BLaER1 treated with 17β-estradiol and CSF1 and Interleukin-3, amounts not matched to agents 10 nM and 100 nM (cell line): ENCODE measurements around the gene PPP6R2.

Source experiments
- H3K27ac ChIP-seq, 11 experiments: shearing (Covaris generic); formaldehyde crosslinking; 2 replicates each; pipeline ENCODE4 v1.8.1; 2022
- H3K27me3 ChIP-seq, 11 experiments: shearing (Covaris generic); formaldehyde crosslinking; 2 replicates each; pipeline ENCODE4 v1.8.1; 2022
- H3K36me3 ChIP-seq, 11 experiments: shearing (Covaris generic); formaldehyde crosslinking; 2 replicates each; pipeline ENCODE4 v1.8.1; 2022
- H3K4me1 ChIP-seq, 10 experiments: shearing (Covaris generic); formaldehyde crosslinking; 2 replicates each; pipeline ENCODE4 v1.8.1; 2022
- H3K4me2 ChIP-seq, 11 experiments: shearing (Covaris generic); formaldehyde crosslinking; 2 replicates each; pipeline ENCODE4 v1.8.1; 2022
- H3K4me3 ChIP-seq, 10 experiments: shearing (Covaris generic); formaldehyde crosslinking; 2 replicates each; pipeline ENCODE4 v1.8.1; 2022
- H3K9ac ChIP-seq, 11 experiments: shearing (Covaris generic); formaldehyde crosslinking; 2 replicates each; pipeline ENCODE4 v1.8.1; 2022
- H3K9me3 ChIP-seq, 11 experiments: shearing (Covaris generic); formaldehyde crosslinking; replicated peaks in 1 of 11; 2 replicates each; pipeline ENCODE4 v1.8.1; 2022
- H4K20me1 ChIP-seq, 11 experiments: shearing (Covaris generic); formaldehyde crosslinking; 2 replicates each; pipeline ENCODE4 v1.8.1; 2022
- Cebpa-rat ChIP-seq, 11 experiments: shearing (Covaris generic); IDR thresholded peaks; 2 replicates each; pipeline ENCODE4 v1.8.1; 2022

The PPP6R2 gene

DNA sequence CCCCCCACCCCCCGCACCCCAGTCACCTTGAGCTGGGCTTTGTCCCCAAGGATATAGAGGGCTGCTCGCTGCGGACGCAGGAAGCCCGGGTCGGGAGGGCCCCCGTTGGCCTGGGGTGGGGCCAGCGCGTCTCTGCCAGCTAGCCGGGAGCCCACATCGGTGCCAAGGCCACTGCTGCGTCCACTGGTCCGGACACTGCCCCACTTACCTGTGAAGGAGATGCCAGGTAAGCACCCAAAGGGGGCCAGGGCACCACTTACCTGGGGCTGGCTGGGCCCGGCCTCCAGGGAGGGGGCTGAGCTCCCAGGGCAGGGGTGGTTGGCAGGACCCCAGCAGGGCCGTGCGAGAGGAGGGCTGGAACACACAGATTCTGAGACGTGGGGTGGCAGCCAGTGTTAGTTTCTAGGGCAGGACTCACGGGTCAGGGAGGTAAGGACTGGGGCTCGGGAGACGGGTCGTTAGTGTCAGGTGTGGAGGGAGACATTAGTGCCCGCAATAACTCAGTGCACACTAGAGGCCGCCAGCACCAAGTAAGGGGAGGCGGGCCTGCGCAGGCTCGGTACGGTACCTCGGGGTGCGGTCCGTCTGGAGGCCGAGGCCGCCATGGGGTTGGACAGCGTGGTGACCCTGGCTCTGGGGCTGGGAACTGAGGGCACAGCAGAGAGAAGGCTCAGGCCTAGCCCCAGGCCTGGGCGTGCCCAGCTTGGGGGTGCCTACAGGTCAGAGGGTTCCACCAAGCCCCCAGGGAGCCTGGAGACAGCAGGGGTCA lies 113.5 kb downstream of the PPP6R2 start:
- Histone ChIP-seq H3K9me3 (no peaks in the 10 kb centered on the region), H4K20me1 (peaks cover 0 to 96% (median 53%) of the 10 kb centered on the region in 11 experiments; a peak in 18 of 22 replicates), H3K4me1 (peaks cover 0 to 20% (median 6%) of the 10 kb centered on the region in 10 experiments; a peak in 9 of 20 replicates), H3K4me2 (no peak overlapping the region), H3K27ac (no peak overlapping the region), H3K36me3 (peaks cover 80 to 99% (median 92%) of the 10 kb centered on the region in 11 experiments), H3K27me3 (no peaks in the 10 kb centered on the region), H3K4me3 (no peak overlapping the region), H3K9ac (no peak overlapping the region)
- no peak for TF ChIP-seq Cebpa-rat (IDR thresholded peaks at IDR 0.05)

DNA sequence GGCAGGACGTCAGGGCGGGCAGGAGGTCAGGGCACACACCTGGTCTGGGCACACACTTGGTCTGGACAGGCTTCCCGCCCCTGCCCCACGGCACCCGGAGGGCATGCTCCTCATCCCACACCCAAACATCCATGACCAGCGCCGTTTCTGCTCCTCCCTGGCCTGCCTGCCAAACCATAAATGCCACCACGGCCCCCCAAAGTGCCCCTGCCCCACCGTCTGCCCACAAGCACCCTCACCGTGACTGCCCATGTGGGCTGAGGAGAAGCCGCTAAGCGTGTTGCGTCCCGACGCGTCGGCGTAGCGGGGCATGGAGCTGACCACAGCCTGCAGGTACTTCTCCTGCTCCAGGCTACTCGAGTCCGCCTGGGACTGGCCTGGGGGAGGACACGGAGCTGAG lies 115.9 kb downstream of the PPP6R2 start:
- peaks cover 0 to 2% (median 0%) of the 10 kb centered on the region in 10 experiments; a peak in 4 of 20 replicates for H3K4me1 ChIP-seq
- no peak for TF ChIP-seq Cebpa-rat (IDR thresholded peaks at IDR 0.05)
- no peaks in the 10 kb centered on the region for H3K27me3 ChIP-seq
- H3K36me3 ChIP-seq: peaks cover 93 to 99% (median 98%) of the 10 kb centered on the region in 11 experiments
- H3K4me2 ChIP-seq: no peak overlapping the region
- no peak overlapping the region for H3K4me3 ChIP-seq
- H3K9ac ChIP-seq: no peak overlapping the region
- no peak overlapping the region for H3K27ac ChIP-seq
- H3K9me3 ChIP-seq: no peaks in the 10 kb centered on the region
- H4K20me1 ChIP-seq: peaks cover 0 to 97% (median 62%) of the 10 kb centered on the region in 11 experiments; a peak in 19 of 22 replicates

DNA sequence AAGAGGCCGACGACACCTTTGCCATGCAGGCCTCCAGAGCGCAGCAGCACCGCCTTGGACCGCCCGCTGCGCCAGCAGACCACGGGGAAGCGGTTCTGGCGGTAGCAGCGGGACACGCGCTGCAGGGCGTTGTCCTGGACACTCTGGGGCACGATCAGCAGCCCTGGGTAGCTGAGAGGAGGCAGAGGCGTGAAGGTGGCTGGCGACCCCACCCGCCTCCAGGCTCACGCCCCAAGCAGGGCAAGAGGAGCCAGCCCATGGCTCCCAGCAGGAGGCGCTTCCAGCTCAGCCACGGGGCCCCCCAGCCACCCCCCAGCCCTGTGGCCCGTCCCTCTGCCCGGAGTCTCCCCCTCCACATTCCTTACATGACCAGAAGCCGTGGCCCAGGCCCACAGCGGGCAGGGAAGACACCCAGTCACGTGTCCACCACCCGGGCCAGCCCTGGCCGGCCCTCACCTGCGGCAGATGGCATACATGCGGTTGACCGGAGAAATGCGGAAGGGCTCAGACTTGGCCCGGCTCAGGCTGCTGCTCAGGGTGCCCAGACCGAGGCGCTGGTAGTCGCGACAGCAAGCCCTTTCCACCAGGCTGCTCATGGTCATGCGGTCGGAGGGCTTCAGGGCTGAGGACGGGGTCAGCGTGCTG lies 116.5 kb downstream of the PPP6R2 start:
- H3K4me3 ChIP-seq: no peak overlapping the region
- TF ChIP-seq Cebpa-rat (IDR thresholded peaks at IDR 0.05): no peak
- no peak overlapping the region for H3K9ac ChIP-seq
- H3K27ac ChIP-seq: no peak overlapping the region
- H4K20me1 ChIP-seq: peaks cover 0 to 97% (median 62%) of the 10 kb centered on the region in 11 experiments; a peak in 19 of 22 replicates
- peaks cover 93 to 99% (median 98%) of the 10 kb centered on the region in 11 experiments for H3K36me3 ChIP-seq
- H3K4me2 ChIP-seq: no peak overlapping the region
- H3K27me3 ChIP-seq: no peaks in the 10 kb centered on the region
- no peaks in the 10 kb centered on the region for H3K4me1 ChIP-seq
- no peaks in the 10 kb centered on the region for H3K9me3 ChIP-seq

DNA sequence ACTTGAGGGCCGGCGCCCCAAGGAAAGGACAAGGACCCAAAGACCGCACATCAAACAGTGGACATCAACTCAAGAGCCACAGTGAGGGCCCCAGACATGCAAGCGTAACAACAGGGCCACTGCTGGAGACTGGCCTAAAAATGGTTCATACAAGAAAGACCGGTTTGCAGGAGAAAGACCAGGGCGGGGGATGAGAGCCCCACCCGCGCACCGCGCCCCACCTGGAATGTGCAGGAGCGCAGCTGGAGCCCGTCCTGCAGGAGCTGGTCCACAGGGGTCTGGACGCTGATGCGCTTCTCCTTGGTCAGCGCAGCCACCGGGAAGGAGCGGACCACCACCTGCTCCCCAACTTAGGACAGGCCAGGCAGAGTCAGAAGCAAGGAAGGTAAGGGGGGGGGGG lies 117.8 kb downstream of the PPP6R2 start:
- no peaks in the 10 kb centered on the region; a peak in 3 of 20 replicates for H3K4me1 ChIP-seq
- no peak overlapping the region for H3K4me2 ChIP-seq
- H3K36me3 ChIP-seq: peaks cover 93 to 99% (median 98%) of the 10 kb centered on the region in 11 experiments

DNA sequence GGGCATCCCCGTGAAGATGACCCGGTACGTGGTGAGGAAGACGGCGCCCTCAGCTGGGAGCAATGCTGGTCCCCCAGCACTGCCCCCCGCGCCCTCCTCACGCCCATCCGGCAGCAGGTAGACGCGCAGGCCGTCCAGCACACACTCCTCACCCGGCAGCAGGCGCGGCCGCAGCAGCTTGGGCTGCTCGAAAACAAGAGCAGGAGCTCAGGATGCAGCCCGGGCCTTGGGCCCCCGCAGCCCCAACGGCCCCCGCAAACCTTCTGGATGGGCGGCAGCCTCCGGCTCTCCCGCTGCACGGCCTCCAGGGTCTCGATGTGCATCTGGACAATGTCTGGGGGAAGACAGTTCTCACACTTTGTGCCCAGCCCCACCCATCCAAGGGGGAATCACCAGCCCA lies 118.4 kb downstream of the PPP6R2 start:
- no peak overlapping the region for H3K4me2 ChIP-seq
- no peak overlapping the region for H3K27ac ChIP-seq
- H4K20me1 ChIP-seq: peaks cover 6 to 100% (median 75%) of the 10 kb centered on the region in 11 experiments; a peak in 20 of 22 replicates
- H3K9ac ChIP-seq: no peak overlapping the region
- no peak for TF ChIP-seq Cebpa-rat (IDR thresholded peaks at IDR 0.05)
- no peaks in the 10 kb centered on the region for H3K27me3 ChIP-seq
- H3K4me3 ChIP-seq: no peak overlapping the region
- H3K36me3 ChIP-seq: peaks cover 96 to 100% (median 99%) of the 10 kb centered on the region in 11 experiments
- peaks cover 0 to 4% (median 3%) of the 10 kb centered on the region in 10 experiments; a peak in 14 of 20 replicates for H3K4me1 ChIP-seq
- H3K9me3 ChIP-seq: no peaks in the 10 kb centered on the region

More for the DNA sequence above, 117.8 kb downstream of the PPP6R2 start:
- peaks cover under 1 to 97% (median 69%) of the 10 kb centered on the region in 11 experiments; a peak in 20 of 22 replicates for H4K20me1 ChIP-seq
- H3K27me3 ChIP-seq: no peaks in the 10 kb centered on the region
- no peak overlapping the region for H3K27ac ChIP-seq
- H3K4me3 ChIP-seq: no peak overlapping the region
- H3K9ac ChIP-seq: no peak overlapping the region
- no peak for TF ChIP-seq Cebpa-rat (IDR thresholded peaks at IDR 0.05)
- H3K9me3 ChIP-seq: no peaks in the 10 kb centered on the region

DNA sequence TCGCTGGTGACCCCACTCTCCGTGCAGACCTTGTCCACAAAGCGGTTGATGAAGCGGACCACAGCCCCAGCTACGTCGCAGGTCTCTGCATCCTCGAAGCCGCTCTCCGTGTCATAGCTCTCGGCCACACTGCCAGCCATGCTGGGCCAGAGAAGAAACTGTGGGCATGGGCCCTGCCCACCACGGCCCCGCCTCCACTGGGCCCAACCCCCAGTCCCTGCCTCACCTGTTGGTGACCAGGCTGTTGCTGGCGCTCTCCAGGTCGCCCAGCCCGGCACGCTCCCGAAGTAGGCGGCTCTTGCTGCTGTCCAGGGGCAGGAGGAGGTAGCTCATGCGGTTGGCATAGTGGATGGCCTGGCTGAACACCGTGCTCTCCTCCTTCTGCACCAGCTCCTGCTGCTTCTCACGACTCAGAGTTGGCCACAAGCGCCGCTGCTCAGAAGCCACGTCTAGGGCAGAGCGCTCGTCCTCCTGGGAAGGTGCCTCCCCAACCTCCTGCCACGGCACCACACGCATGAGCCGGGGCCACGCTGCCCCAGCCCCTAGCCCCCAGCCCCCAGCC lies 118.9 kb downstream of the PPP6R2 start:
- H3K4me3 ChIP-seq: no peak overlapping the region
- no peak for TF ChIP-seq Cebpa-rat (IDR thresholded peaks at IDR 0.05)
- no peaks in the 10 kb centered on the region for H3K9me3 ChIP-seq
- H4K20me1 ChIP-seq: peaks cover 12 to 100% (median 78%) of the 10 kb centered on the region in 11 experiments; a peak in 21 of 22 replicates
- H3K36me3 ChIP-seq: peaks cover 96 to 100% (median 99%) of the 10 kb centered on the region in 11 experiments
- H3K9ac ChIP-seq: no peak overlapping the region
- no peak overlapping the region for H3K27ac ChIP-seq
- no peaks in the 10 kb centered on the region for H3K27me3 ChIP-seq
- peaks cover 0 to 9% (median 8%) of the 10 kb centered on the region in 10 experiments; a peak in 15 of 20 replicates for H3K4me1 ChIP-seq
- H3K4me2 ChIP-seq: no peak overlapping the region

DNA sequence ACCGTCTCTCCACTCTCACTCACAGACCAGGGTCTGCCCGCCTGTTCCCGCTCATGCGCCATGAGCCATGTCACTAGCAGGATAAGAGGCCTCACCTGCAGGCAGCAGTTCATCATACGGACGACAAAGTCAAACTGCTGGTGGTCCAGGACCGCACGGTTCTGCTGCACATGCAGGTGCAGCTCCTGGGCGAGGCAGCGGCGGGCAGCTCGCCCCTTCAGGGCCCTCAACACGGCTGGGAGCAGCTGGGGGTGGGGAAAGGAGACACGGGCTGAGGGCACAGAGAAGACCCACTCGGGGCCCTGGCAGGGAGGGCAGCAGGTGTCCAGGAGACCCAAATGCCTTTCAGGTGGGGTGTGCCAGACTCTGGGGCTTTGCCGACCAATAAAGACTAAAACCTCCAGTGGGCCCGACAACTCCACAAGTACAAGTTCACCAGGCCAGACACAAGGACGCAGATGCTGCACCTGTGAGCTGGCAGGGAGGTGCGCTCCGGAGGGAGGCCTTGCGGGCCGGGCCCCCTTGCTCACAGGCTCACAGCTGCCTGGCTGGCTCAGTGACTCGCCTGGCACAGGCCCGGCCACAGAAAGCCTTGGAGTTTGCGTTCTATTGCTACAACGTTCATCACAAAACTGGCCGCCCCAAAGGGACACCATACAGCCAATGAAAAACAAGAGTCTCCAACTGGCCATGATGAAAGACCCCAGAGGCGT lies 120.2 kb downstream of the PPP6R2 start:
- no peak overlapping the region for H3K9ac ChIP-seq
- peaks cover 6 to 22% (median 21%) of the 10 kb centered on the region in 10 experiments for H3K4me1 ChIP-seq
- peaks cover 0 to 5% (median 0%) of the 10 kb centered on the region in 11 experiments; a peak in 2 of 22 replicates for H3K27me3 ChIP-seq
- no peak overlapping the region for H3K4me2 ChIP-seq
- peaks cover 23 to 100% (median 80%) of the 10 kb centered on the region in 11 experiments for H4K20me1 ChIP-seq
- no peak overlapping the region for H3K4me3 ChIP-seq
- no peaks in the 10 kb centered on the region for H3K9me3 ChIP-seq
- H3K27ac ChIP-seq: no peak overlapping the region
- TF ChIP-seq Cebpa-rat (IDR thresholded peaks at IDR 0.05): no peak
- peaks cover 89 to 99% (median 91%) of the 10 kb centered on the region in 11 experiments for H3K36me3 ChIP-seq

DNA sequence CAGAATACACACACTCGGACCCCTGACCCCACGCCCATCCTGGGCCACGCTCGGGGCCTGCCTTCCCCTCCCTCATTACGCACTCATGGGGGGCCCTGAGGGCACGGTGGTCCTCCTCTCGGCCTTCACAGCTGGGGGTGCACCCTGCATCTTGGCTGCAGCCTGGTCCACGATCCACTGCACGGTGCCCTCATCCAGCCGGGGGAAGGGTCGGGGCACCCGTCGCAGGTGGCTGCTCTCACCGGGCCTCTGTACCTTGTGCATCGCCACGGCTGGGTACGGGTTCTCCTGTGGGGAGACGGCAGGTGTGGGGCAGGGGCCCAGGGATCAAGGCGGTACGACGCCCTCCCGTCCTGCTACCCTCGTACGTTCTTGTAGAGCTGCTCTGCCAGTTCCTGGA lies 121.3 kb downstream of the PPP6R2 start:
- H3K4me2 ChIP-seq: no peak overlapping the region
- no peaks in the 10 kb centered on the region for H3K9me3 ChIP-seq
- peaks cover 78 to 88% (median 80%) of the 10 kb centered on the region in 11 experiments for H3K36me3 ChIP-seq
- H3K9ac ChIP-seq: no peak overlapping the region
- no peak overlapping the region for H3K4me3 ChIP-seq
- TF ChIP-seq Cebpa-rat (IDR thresholded peaks at IDR 0.05): no peak
- H4K20me1 ChIP-seq: peaks cover 34 to 100% (median 80%) of the 10 kb centered on the region in 11 experiments
- H3K4me1 ChIP-seq: peaks cover 17 to 33% (median 32%) of the 10 kb centered on the region in 10 experiments
- no peak overlapping the region for H3K27ac ChIP-seq
- peaks cover 0 to 7% (median 0%) of the 10 kb centered on the region in 11 experiments; a peak in 2 of 22 replicates for H3K27me3 ChIP-seq
